ENCODE data around the gene ADPRHL1. TPM values are rescaled to one million over a fixed set of nuclear protein-coding genes. Genes with fewer than 3 reads are reported as not detected.
A peak's percentile ranks its signal among the peaks of the same experiment; 100 is the strongest.

The ADPRHL1 gene
- total RNA-seq, 4 donors from 2014 or later, result 1.9 to 9.4 (median 6.5) TPM

- no peak overlapping the region for H3K4me3 ChIP-seq (ENCODE audit: low read depth, poor library complexity, severe bottlenecking)
- 91 to 95% methylated on average over 7 of the region's 7 CpGs for WGBS, 2 donors
- intact Hi-C loops (cut with DNase I; ENCODE audit: low total_unique reads), result no loop called here
- DNase-seq (ENCODE audit: low spot score in 2 of 2), result peak in 1 of 2 donors; percentile 45
- no peak for TF ChIP-seq CTCF (IDR thresholded peaks at IDR 0.05)
- no peak for TF ChIP-seq POLR2A (IDR thresholded peaks at IDR 0.05)
Observed at GRCh38 chr13:113469582-113469981, 16.3 kb upstream of the ADPRHL1 start.

- TF ChIP-seq CTCF (IDR thresholded peaks at IDR 0.05) (no peak), POLR2A (IDR thresholded peaks at IDR 0.05) (no peak)
- H3K4me3 ChIP-seq (ENCODE audit: low read depth, poor library complexity, severe bottlenecking), result no peak overlapping the region
- DNase-seq (ENCODE audit: low spot score in 2 of 2), result peak in 1 of 2 donors; percentile 68
- intact Hi-C loops (cut with DNase I; ENCODE audit: low total_unique reads), result no loop called here
- WGBS, 2 donors, result 75 to 80% methylated on average over 22 of the region's 22 CpGs
Observed at GRCh38 chr13:113468472-113469201, 15.3 kb upstream of the ADPRHL1 start.

- TF ChIP-seq POLR2A (IDR thresholded peaks at IDR 0.05), result no peak
- no peak for TF ChIP-seq CTCF (IDR thresholded peaks at IDR 0.05)
- DNase-seq (ENCODE audit: low spot score in 2 of 2), result no peak
- H3K4me3 ChIP-seq (ENCODE audit: low read depth, poor library complexity, severe bottlenecking), result no peak overlapping the region
- intact Hi-C loops (cut with DNase I; ENCODE audit: low total_unique reads), result no loop called here
- 94 to 95% methylated on average over 7 of the region's 7 CpGs for WGBS, 2 donors
Observed at GRCh38 chr13:113468029-113468428, 14.7 kb upstream of the ADPRHL1 start.

GRCh38 chr13:113466383-113466782 lies 13.1 kb upstream of the ADPRHL1 start:
- intact Hi-C loops (cut with DNase I; ENCODE audit: low total_unique reads), result no loop called here

GRCh38 chr13:113465300-113465699 lies 12.0 kb upstream of the ADPRHL1 start:
- no peak overlapping the region for H3K4me3 ChIP-seq (ENCODE audit: low read depth, poor library complexity, severe bottlenecking)
- DNase-seq (ENCODE audit: low spot score in 2 of 2), result no peak
- intact Hi-C loops (cut with DNase I; ENCODE audit: low total_unique reads), result no loop called here
- WGBS, 2 donors, result 71 to 74% methylated on average over 4 of the region's 4 CpGs
- no peak for TF ChIP-seq CTCF (IDR thresholded peaks at IDR 0.05)
- TF ChIP-seq POLR2A (IDR thresholded peaks at IDR 0.05), result no peak

More at GRCh38 chr13:113466383-113466782, 13.1 kb upstream of the ADPRHL1 start:
- WGBS, 2 donors, result 83 to 95% methylated on average over 3 of the region's 3 CpGs
- no peak overlapping the region for H3K4me3 ChIP-seq (ENCODE audit: low read depth, poor library complexity, severe bottlenecking)
- no peak for DNase-seq (ENCODE audit: low spot score in 2 of 2)
- no peak for TF ChIP-seq POLR2A (IDR thresholded peaks at IDR 0.05)
- no peak for TF ChIP-seq CTCF (IDR thresholded peaks at IDR 0.05)

- no peak overlapping the region for H3K4me3 ChIP-seq (ENCODE audit: low read depth, poor library complexity, severe bottlenecking)
- TF ChIP-seq POLR2A (IDR thresholded peaks at IDR 0.05), result no peak
- TF ChIP-seq CTCF (IDR thresholded peaks at IDR 0.05), result no peak
- intact Hi-C loops (cut with DNase I; ENCODE audit: low total_unique reads), result no loop called here
- DNase-seq (ENCODE audit: low spot score in 2 of 2), result no peak
- WGBS, 2 donors, result 94% methylated on average over 16 of the region's 16 CpGs
Observed at GRCh38 chr13:113464476-113464875, 11.2 kb upstream of the ADPRHL1 start.
